Measurements from ENCODE around the gene NPBWR2.
"Not testable (repeated sequence)": the region's sequence is repeated elsewhere in the genome, so short reads cannot be mapped to it uniquely, and the experiment has no call there.

Gene NPBWR2

GRCh38 chr20:64102647-64103354 is 4.6 kb downstream of the NPBWR2 start:
- DNase-seq: peak; percentile 84 to 93

DNA sequence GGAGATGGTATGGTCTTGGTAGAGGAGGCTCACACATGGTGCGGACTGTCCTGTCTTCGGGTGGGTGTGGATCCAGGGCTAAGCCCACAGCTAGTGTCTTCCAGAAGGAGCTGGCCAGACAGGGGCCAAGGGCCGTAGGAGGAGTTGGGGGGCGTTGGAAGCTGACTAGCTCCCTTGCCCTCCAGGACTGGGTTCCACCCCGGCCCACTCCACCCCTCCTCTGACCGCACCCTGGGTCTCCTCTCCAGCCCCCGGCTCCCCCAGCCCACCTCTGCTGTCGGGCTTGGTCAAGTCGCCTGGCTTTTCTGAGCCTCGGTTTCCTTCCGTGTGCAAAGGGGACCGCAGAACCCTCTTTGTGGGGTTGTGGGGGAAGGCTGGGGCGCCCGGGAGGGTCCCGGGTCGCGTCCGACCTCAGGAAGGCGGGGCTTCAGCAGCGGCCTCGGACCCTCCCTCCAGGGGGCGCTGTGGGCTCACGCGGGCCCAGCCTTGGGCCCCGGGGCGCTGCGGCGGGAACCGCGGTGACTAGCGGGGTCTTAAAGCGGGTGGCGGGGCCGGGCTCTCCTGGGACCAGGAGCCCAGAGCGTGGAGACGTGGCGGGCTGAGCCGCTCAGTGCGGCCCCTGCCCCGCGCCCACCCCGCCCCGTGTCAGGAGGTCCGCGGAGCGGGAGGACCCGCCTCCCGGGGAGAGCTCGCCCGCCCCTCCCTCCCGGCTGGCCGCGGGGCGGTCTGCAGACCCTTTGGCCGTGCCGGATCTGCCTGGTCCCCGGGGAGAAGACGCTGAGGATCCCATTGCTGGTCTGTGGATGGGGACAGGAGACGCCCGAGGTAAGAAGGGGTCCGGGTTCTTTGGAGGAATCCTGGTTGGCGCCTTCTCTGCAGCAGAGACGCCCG is 5.4 kb downstream of the NPBWR2 start:
- DNase-seq: peak in 1 of 2 experiments; percentile 80

DNA sequence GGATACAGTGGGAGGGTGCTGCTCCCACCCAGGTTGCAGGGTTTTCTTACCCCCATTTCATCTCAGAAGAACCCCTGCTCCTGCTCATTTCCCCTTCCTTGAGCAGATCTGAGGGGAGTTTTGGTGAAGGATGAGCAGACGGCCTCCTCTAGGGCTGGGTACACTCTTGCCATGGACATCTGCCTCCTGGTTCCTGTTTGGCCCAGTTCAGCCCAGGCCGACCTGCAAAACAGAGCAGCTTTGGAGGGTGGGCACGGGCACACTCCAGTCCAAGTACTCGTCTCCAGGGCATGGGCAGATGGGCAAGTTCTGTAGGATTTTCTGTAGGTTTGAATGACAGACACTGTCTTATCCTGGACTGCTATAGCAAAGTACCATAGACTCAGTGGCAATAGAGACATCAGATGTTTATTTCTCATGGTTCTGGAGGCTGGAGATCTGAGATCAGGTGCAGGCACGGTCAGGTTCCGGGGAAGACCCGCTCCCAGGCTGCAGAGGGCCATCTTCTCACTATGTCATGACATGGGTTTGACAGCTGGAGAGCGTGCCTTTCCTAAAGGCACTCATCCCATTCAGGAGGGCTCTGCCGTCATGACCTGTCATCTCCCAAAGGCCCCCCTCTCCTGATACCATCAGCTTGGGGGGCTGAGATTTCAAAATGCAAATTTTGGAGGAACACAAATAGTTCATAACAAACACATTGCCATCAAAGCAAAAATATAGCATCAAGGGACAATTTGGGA is 6.2 kb downstream of the NPBWR2 start:
- DNase-seq: no peak

DNA sequence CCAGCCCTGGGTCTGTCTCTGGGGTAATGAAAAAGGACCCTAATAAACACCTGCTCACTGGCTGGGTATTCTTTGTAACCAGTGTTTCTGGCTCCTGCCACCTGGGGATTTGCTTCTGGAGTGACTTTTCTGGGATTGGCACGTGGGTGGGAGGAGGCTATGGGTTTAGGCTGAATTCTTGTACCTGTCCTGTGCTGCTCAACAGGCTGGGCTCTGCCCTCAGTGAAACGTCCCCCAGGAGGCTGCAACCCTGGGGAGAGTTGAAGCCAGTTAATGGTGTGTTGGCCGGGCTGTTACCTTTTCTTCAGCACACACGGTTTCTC is 6.8 kb downstream of the NPBWR2 start:
- no peak for DNase-seq

- DNase-seq: no peak
Observed at GRCh38 chr20:64099880-64100565, 7.3 kb downstream of the NPBWR2 start.

- no peak for DNase-seq
Observed at GRCh38 chr20:64099086-64099786, 8.1 kb downstream of the NPBWR2 start.

- DNase-seq: no peak
Observed at GRCh38 chr20:64098471-64099013, 8.8 kb downstream of the NPBWR2 start.

- no peak for DNase-seq
Observed at GRCh38 chr20:64096535-64096934, 10.8 kb downstream of the NPBWR2 start.

DNA sequence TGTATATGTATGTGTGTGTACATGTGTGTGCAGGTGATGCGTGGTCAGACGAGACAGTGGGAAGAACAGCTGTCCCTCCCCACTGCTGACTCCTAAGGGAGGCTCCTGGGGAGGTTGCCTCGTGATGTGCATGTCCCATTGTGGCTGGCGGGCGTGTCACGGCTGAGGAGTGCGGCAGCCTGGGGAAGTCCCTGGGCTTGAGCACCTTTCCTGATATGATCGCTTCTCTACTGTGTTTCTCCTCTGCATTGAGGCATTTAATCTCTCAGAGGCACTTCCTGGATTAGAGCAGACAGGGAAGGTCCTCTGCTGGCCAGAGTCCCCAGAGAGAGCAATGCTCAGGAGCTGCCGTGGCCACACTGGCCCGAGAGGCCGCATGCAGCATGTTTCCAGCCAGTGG is 11.4 kb downstream of the NPBWR2 start:
- DNase-seq: no peak

- no peak for DNase-seq
Observed at GRCh38 chr20:64095455-64095854, 11.9 kb downstream of the NPBWR2 start.

GRCh38 chr20:64093013-64093503 is 14.3 kb downstream of the NPBWR2 start:
- DNase-seq: no peak

DNA sequence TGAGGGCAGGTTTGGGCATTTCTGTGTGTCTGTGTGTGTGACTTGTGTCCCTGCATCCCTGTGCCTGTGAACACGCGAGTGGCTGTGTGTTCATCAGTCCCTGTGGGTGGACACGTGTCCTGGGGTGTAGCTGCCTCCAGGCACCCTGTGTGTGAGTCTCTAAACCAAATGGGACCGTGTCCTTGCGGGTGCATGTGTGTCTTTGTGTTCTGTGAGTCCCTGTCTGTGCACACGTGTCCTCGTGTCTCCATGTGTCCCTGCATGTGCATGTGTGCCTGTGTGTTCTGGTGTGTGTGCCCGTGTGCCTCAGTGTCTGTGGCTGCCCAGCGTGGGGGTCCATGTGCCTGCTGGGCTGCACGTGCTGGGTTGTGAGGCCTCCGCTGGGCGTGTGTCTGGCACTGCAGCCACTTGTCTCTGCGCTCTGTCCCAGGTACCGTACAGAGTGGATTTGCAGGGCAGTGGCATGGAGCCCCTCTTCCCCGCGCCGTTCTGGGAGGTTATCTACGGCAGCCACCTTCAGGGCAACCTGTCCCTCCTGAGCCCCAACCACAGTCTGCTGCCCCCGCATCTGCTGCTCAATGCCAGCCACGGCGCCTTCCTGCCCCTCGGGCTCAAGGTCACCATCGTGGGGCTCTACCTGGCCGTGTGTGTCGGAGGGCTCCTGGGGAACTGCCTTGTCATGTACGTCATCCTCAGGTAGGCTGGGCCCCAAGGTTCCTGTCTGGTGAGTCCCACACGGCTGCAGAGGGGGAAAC is 14.9 kb downstream of the NPBWR2 start:
- DNase-seq: peak in 1 of 2 experiments; percentile 60

GRCh38 chr20:64091770-64092169 is 15.6 kb downstream of the NPBWR2 start:
- peak in 1 of 2 experiments; percentile 67 for DNase-seq

GRCh38 chr20:64091340-64091739 is 16.0 kb downstream of the NPBWR2 start:
- no peak for DNase-seq

GRCh38 chr20:64090165-64090564 is 17.2 kb downstream of the NPBWR2 start:
- DNase-seq: peak in 1 of 2 experiments; percentile 62

DNA sequence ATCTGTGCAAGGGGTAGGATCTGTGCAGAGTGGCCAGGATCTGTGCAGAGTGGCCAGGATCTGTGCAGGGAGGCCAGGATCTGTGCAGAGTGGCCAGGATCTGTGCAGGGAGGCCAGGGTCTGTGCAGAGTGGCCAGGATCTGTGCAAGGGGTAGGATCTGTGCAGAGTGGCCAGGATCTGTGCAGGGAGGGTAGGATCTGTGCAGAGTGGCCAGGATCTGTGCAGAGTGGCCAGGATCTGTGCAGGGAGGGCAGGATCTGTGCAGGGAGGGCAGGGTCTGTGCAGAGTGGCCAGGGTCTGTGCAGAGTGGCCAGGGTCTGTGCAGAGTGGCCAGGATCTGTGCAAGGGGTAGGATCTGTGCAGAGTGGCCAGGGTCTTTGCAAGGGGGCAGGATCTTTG is 18.8 kb downstream of the NPBWR2 start:
- DNase-seq: not testable (repeated sequence)

DNA sequence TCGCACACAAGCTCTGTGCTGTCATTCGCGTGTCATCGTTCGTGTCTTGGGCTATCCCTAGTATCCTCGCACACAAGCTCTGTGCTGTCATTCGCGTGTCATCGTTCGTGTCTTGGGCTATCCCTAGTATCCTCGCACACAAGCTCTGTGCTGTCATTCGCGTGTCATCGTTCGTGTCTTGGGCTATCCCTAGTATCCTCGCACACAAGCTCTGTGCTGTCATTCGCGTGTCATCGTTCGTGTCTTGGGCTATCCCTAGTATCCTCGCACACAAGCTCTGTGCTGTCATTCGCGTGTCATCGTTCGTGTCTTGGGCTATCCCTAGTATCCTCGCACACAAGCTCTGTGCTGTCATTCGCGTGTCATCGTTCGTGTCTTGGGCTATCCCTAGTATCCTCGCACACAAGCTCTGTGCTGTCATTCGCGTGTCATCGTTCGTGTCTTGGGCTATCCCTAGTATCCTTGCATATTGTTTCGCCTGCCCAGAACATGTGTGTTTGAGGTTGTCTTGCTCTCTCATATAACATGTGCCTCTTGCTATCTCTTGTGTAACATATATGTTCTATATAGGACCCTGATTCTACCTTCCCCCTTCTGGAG is 20.0 kb downstream of the NPBWR2 start:
- not testable (repeated sequence) for DNase-seq

DNA sequence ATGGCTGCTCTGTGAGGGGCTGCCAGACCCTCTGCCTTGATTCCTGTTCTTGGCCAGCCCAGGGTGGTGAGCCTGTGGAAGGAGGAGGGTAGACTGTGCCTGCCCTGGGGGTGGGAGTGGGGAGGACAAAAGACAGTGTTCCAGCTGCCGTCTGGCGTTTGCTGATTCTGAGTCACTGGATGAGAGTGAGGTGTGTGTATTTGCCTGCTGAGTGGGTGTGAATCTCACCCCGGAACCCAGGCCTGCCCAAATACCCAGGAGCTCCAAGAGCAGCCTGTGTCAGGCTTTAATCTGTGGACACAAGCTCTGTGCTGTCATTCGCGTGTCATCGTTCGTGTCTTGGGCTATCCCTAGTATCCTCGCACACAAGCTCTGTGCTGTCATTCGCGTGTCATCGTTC is 20.6 kb downstream of the NPBWR2 start:
- DNase-seq: no peak

- DNase-seq: peak in 1 of 2 experiments; percentile 51
Observed at GRCh38 chr20:64084685-64085152, 22.6 kb downstream of the NPBWR2 start.

All from NCI-H526 (cell line).